ENCODE results near the gene PEAR1. TPM values are rescaled to one million over a fixed set of nuclear protein-coding genes. Genes with fewer than 3 reads are reported as not detected.

The PEAR1 gene
- total and polyA plus RNA-seq, 2 of the 4 experiments (the other 2 are of a cell fraction), result 2.0 to 44.4 TPM

GRCh38 chr1:156959414-156959813, 65.9 kb downstream of the PEAR1 start:
- H3K14ac ChIP-seq (replicated peaks; ENCODE audit: low read depth, low read length), result no peak overlapping the region
- H4K91ac ChIP-seq (ENCODE audit: insufficient read depth, low read depth, low read length), result no peak overlapping the region
- H3K56ac ChIP-seq (ENCODE audit: extremely low read depth, insufficient read depth, low read length), result no peak overlapping the region
- H2BK20ac ChIP-seq (ENCODE audit: low read depth, low read length), result no peak overlapping the region
- no peak overlapping the region for H3K9ac ChIP-seq (ENCODE audit: low read depth, low read length)
- POLR2A ChIA-PET (ENCODE audit: unreplicated experiment), result no interaction called here
- H3K4me2 ChIP-seq (ENCODE audit: low read depth, low read length), result no peak overlapping the region
- DNase-seq, result peak; percentile 77
- H3K18ac ChIP-seq (ENCODE audit: low read depth, low read length), result no peak overlapping the region
- no peaks in the 10 kb centered on the region for H3K9me3 ChIP-seq (ENCODE audit: control insufficient read depth, insufficient read depth, low read length)
- BruUV-seq (replicated peaks), result no TSS peak
- H2AK5ac ChIP-seq (ENCODE audit: low read depth, low read length), result no peak overlapping the region
- H3K27me3 ChIP-seq (ENCODE audit: control insufficient read depth, insufficient read depth, low read length), result no peaks in the 10 kb centered on the region
- H3K79me1 ChIP-seq (ENCODE audit: low read depth in 1 of 2, low read length in 2 of 2), result no peaks in the 10 kb centered on the region; a peak in 1 of 4 replicates
- peaks cover 3% of the 10 kb centered on the region for H3K4me1 ChIP-seq (ENCODE audit: control insufficient read depth, insufficient read depth, low read length)
- no peak overlapping the region for H2BK5ac ChIP-seq (ENCODE audit: low read depth, low read length, poor library complexity, severe bottlenecking)
- H3K9me1 ChIP-seq (ENCODE audit: insufficient read depth, low read length), result peaks cover 8% of the 10 kb centered on the region; the same call in 1 of the 2 replicates
- dilution Hi-C loops (cut with HindIII; ENCODE audit: low sequenced_read_pairs, unreplicated experiment) (no loop called here), in situ Hi-C loops (cut with MboI; ENCODE audit: low sequenced_read_pairs) (no loop called here), intact Hi-C loops (cut with micrococcal nuclease) (loop anchor here (1.0 kb wide), 1 partner anchor 115 kb away; no protein-coding TSS in a partner anchor)
- CTCF ChIA-PET, result no interaction called here
- peaks cover 63% of the 10 kb centered on the region for H3K36me3 ChIP-seq (ENCODE audit: control insufficient read depth, insufficient read depth, low read length)
- no peak overlapping the region for H3K4ac ChIP-seq (ENCODE audit: low read depth, low read length)
- no peak overlapping the region for H4K5ac ChIP-seq (ENCODE audit: low read depth, low read length)
- no peak overlapping the region for H2AK9ac ChIP-seq (replicated peaks; ENCODE audit: low read depth, low read length, poor library complexity)
- H3K4me3 ChIP-seq (ENCODE audit: insufficient read depth, low read depth, low read length), result no peak overlapping the region
- no peak overlapping the region for H2BK120ac ChIP-seq (ENCODE audit: low read depth, low read length)
- H2BK15ac ChIP-seq (ENCODE audit: low read depth, low read length), result no peak overlapping the region
- H4K8ac ChIP-seq (ENCODE audit: low read depth in 2 of 2, low read length in 2 of 2), result no peak overlapping the region
- TF ChIP-seq MAZ (IDR thresholded peaks at IDR 0.05; ENCODE audit: borderline replicate concordance, low read depth, low read length) (no peak), USF2 (IDR thresholded peaks at IDR 0.05; ENCODE audit: low read depth, low read length) (peak; percentile 22; the same call in 1 of the 2 replicates)
- H3K23ac ChIP-seq (ENCODE audit: low read depth, low read length), result no peak overlapping the region
- ATAC-seq (ENCODE audit: low read depth), result peak; percentile 95
- no peaks in the 10 kb centered on the region for H4K20me1 ChIP-seq (ENCODE audit: insufficient read depth, low read length)
- H2AFZ ChIP-seq (replicated peaks; ENCODE audit: low read length, poor library complexity), result no peak overlapping the region
- no peak overlapping the region for H3K27ac ChIP-seq (ENCODE audit: insufficient read depth, low read length)
- 80% methylated on average over 1 of the region's 2 CpGs; no CpG with 5 or more reads in 1 of the 2 experiments for WGBS, 2 experiments (ENCODE audit: extremely low coverage in 2 of 2, insufficient read length in 1 of 2)

Data from IMR-90 (cell line).